Endothelial cell of umbilical vein (primary cell): ENCODE results near the gene SRD5A1. TPM values are rescaled to one million over a fixed set of nuclear protein-coding genes. Genes with fewer than 3 reads are reported as not detected.

Experiments
- BruUV-seq: library from RNA; stranded (reverse); fragments of 400-500 nt; replicated peaks from 2 replicates; lab custom pipeline; 2021; lab: Mats Ljungman, UMichigan
- CTCF ChIA-PET: fragments of 300-600, 350-600 bp; sonication (Branson Sonifier 250); formaldehyde crosslinking; loops from one replicate; lab custom pipeline; 2021; ENCODE audit warnings: antibody characterized with exemption, inconsistent platforms; lab: Charles Lee
- POLR2A ChIA-PET: fragments of 300-600, 350-600 bp; sonication (Branson Sonifier 250); formaldehyde crosslinking; loops from one replicate; lab custom pipeline; 2021; ENCODE audit warnings: antibody characterized with exemption, inconsistent platforms; lab: Charles Lee
- DNase-seq: peaks from one replicate; pipeline ENCODE4 v3.0.0-alpha.2; 2011; ENCODE audit warnings: low read depth, low spot score
- FAIRE-seq: peaks from 2 replicates; lab custom pipeline; 2011; peaks lifted over from hg19 to GRCh38; lab: Jason Lieb, UNC
- H2AFZ ChIP-seq: 2 replicates; pipeline ENCODE4 v1.6.0; 2012; ENCODE audit warnings: low read depth, low read length, control low read depth, inconsistent platforms
- H3K27ac ChIP-seq: 2 replicates; pipeline ENCODE4 v1.5.1; 2011; ENCODE audit warnings: low read depth, mild to moderate bottlenecking, control low read depth, low read length, moderate library complexity; ENCODE audit not compliant: insufficient read depth
- H3K27me3 ChIP-seq, 2 experiments: 2 replicates each; pipeline versions ENCODE4 v1.6.0 to v1.6.1; 2011; ENCODE audit warnings: low read length in 2 of 2, mixed read lengths in 1 of 2; ENCODE audit not compliant: control insufficient read depth in 2 of 2, insufficient read depth in 2 of 2
- H3K36me3 ChIP-seq, 2 experiments: 2 replicates in 1 of 2; 3 replicates in 1 of 2; pipeline ENCODE4 v1.5.1; 2011; ENCODE audit warnings: low read length in 2 of 2, mild to moderate bottlenecking in 1 of 2, moderate library complexity in 1 of 2; ENCODE audit not compliant: control insufficient read depth in 2 of 2, insufficient read depth in 2 of 2; ENCODE audit errors: extremely low read depth in 1 of 2
- H3K4me1 ChIP-seq: 3 replicates; pipeline ENCODE4 v1.5.1; 2011; ENCODE audit warnings: mild to moderate bottlenecking, low read length; ENCODE audit not compliant: control insufficient read depth, insufficient read depth; ENCODE audit errors: extremely low read depth
- H3K4me2 ChIP-seq: 2 replicates; pipeline ENCODE4 v1.6.1; 2011; ENCODE audit warnings: low read length, control low read depth, mixed read lengths; ENCODE audit not compliant: insufficient read depth
- H3K4me3 ChIP-seq, 3 experiments: fragments of 200-600 bp in 1 of 3; sonication (generic), shearing (Covaris generic) in 1 of 3; replicated peaks in 1 of 3; 2 replicates each; pipeline ENCODE4 v1.5.1; 2011 to 2016; ENCODE audit warnings: control low read depth in 3 of 3, low read length in 3 of 3, mild to moderate bottlenecking in 2 of 3, inconsistent platforms in 1 of 3, low read depth in 1 of 3, moderate library complexity in 1 of 3; ENCODE audit not compliant: insufficient read depth in 1 of 3
- H3K79me2 ChIP-seq: 2 replicates; pipeline ENCODE4 v1.6.0; 2012; ENCODE audit warnings: low read length, inconsistent platforms; ENCODE audit not compliant: control insufficient read depth, insufficient read depth
- H3K9ac ChIP-seq: replicated peaks from 2 replicates; pipeline ENCODE3; 2011; ENCODE audit warnings: low read length, control low read depth; ENCODE audit not compliant: insufficient read depth; ENCODE audit errors: extremely low read depth
- H3K9me1 ChIP-seq: replicated peaks from 3 replicates; pipeline ENCODE4 v1.6.0; 2011; ENCODE audit warnings: mild to moderate bottlenecking, low read length; ENCODE audit not compliant: control insufficient read depth, insufficient read depth; ENCODE audit errors: extremely low read depth
- H3K9me3 ChIP-seq: replicated peaks from 2 replicates; pipeline ENCODE4 v1.5.1; 2012; ENCODE audit warnings: low read length, inconsistent platforms; ENCODE audit not compliant: control insufficient read depth, insufficient read depth
- H4K20me1 ChIP-seq: replicated peaks from 2 replicates; pipeline ENCODE3; 2011; ENCODE audit warnings: mild to moderate bottlenecking, low read length; ENCODE audit not compliant: control insufficient read depth, insufficient read depth; ENCODE audit errors: extremely low read depth
- CTCF ChIP-seq, 2 donors: IDR thresholded peaks; 1 replicate in 1 of 2; 2 replicates in 1 of 2; pipeline ENCODE4 v1.5.1; 2011; ENCODE audit warnings: low read length in 2 of 2, mild to moderate bottlenecking in 2 of 2, moderate library complexity in 2 of 2, control low read depth in 1 of 2, inconsistent platforms in 1 of 2, low read depth in 1 of 2; ENCODE audit not compliant: insufficient read depth in 1 of 2; ENCODE audit errors: extremely low read depth in 1 of 2
- EZH2 ChIP-seq: IDR thresholded peaks from 2 replicates; pipeline ENCODE4 v1.6.1; 2012; ENCODE audit warnings: borderline replicate concordance, low read depth, mild to moderate bottlenecking, moderate library complexity, low read length, inconsistent platforms; ENCODE audit not compliant: severe bottlenecking
- MAX ChIP-seq: IDR thresholded peaks from 2 replicates; pipeline ENCODE4 v1.6.1; 2011; ENCODE audit not compliant: insufficient read depth, insufficient read length
- MYC ChIP-seq: IDR thresholded peaks from one replicate; pipeline ENCODE4 v1.6.1; 2011; ENCODE audit warnings: mild to moderate bottlenecking, low read depth, low read length
- POLR2A ChIP-seq: IDR thresholded peaks from 2 replicates; pipeline ENCODE4 v1.6.1; 2012; ENCODE audit warnings: low read depth, mild to moderate bottlenecking, control low read depth, low read length
- dilution Hi-C: fragments of 300-500 bp; cut with MboI; formaldehyde crosslinking; loops from one replicate; pipeline ENCODE4 v1.15.0; 2019; ENCODE audit warnings: low sequenced_read_pairs; ENCODE audit not compliant: extremely low pct_ligation_motif_present
- intact Hi-C: fragments of 100-400 bp; cut with micrococcal nuclease; formaldehyde crosslinking; loops from one replicate; pipeline ENCODE4 v1.10.0; 2022
- polyA plus RNA-seq, 4 experiments: library from polyadenylated mRNA; depleted of rRNA in 3 of 4; stranded (reverse) in 3 of 4; unstranded in 1 of 4; fragments of >200 nt; gene quantifications; 2 replicates each; pipeline versions ENCODE4 v1.2.1 to v1.2.3, GENCODE V29; 2011 to 2012; ENCODE audit warnings: missing spikeins in 1 of 4
- total RNA-seq: library from RNA; stranded (reverse); gene quantifications from 2 replicates; pipeline ENCODE4 v1.2.3, GENCODE V29; 2021

The SRD5A1 gene
- total and polyA plus RNA-seq, 2 donors (not counting 3 experiments of a cell fraction or from before 2014, with no cell fraction given): 11.6 to 14.8 TPM

- no peak for FAIRE-seq
- peaks cover 31% of the 10 kb centered on the region for H3K79me2 ChIP-seq
- peak overlapping the region; percentile 75 for H3K4me2 ChIP-seq
- H3K4me3 ChIP-seq: peak overlapping the region; percentile 44 to 74 (median 65)
- peak; percentile 60 for DNase-seq
- no peaks in the 10 kb centered on the region for H3K36me3 ChIP-seq
- BruUV-seq: TSS peak; percentile 84
- H3K27ac ChIP-seq: peak overlapping the region; percentile 65
- peak overlapping the region; percentile 36 for H3K9ac ChIP-seq
- ChIA-PET POLR2A (interaction anchor here (1.4 to 1.8 kb wide), 2 partner anchors 14 to 20 kb away, joined by 3 to 7 read pairs; no protein-coding TSS in a partner anchor), CTCF (interaction anchor here (1.2 to 2.5 kb wide), 4 partner anchors 18 to 33 kb away, joined by 3 to 14 read pairs (median 6); no protein-coding TSS in a partner anchor)
- H3K27me3 ChIP-seq: no peaks in the 10 kb centered on the region
- H4K20me1 ChIP-seq: no peaks in the 10 kb centered on the region
- intact Hi-C loops: loop anchor here (1.0 to 2.0 kb wide), 4 partner anchors 25 to 1289 kb away; partner anchors contain the start of genes ICE1, NSUN2 and SRD5A1
- dilution Hi-C loops: no loop called here
- no peaks in the 10 kb centered on the region for H3K9me3 ChIP-seq
- peak overlapping the region; percentile 93 for H2AFZ ChIP-seq
- H3K9me1 ChIP-seq: no peaks in the 10 kb centered on the region
- TF ChIP-seq EZH2: no peak
- no peak for TF ChIP-seq MAX
- TF ChIP-seq CTCF (IDR thresholded peaks at IDR 0.05; ENCODE audit: extremely low read depth in 1 of 2, insufficient read depth in 1 of 2, low read depth in 1 of 2, low read length in 2 of 2): no peak
- no peak for TF ChIP-seq POLR2A
- TF ChIP-seq MYC: no peak
- peaks cover 23% of the 10 kb centered on the region for H3K4me1 ChIP-seq
Observed at GRCh38 chr5:6712142-6712576, 78.9 kb downstream of the SRD5A1 start.
